ENCODE measurements around the gene SPOCK1. TPM values are rescaled to one million over a fixed set of nuclear protein-coding genes. Genes with fewer than 3 reads are reported as not detected.

Gene SPOCK1
- total RNA-seq, 1 donor from 2014 or later: 28.6 TPM

- Histone ChIP-seq H3K27ac (replicated peaks) (no peak overlapping the region), H3K9me3 (replicated peaks) (no peaks in the 10 kb centered on the region), H3K4me1 (peaks cover 19% of the 10 kb centered on the region), H3K4me3 (no peak overlapping the region), H3K36me3 (no peaks in the 10 kb centered on the region), H3K27me3 (ENCODE audit: low read depth) (no peaks in the 10 kb centered on the region)
- TF ChIP-seq CTCF (IDR thresholded peaks at IDR 0.05; ENCODE audit: borderline replicate concordance): no peak
- intact Hi-C loops (cut with micrococcal nuclease): no loop called here
- DNase-seq: no peak
Measured at GRCh38 chr5:137279521-137280231, 219.4 kb downstream of the SPOCK1 start.

- intact Hi-C loops (cut with micrococcal nuclease): no loop called here
- TF ChIP-seq CTCF (IDR thresholded peaks at IDR 0.05; ENCODE audit: borderline replicate concordance): no peak
- DNase-seq: no peak
- H3K27me3 ChIP-seq (ENCODE audit: low read depth): no peaks in the 10 kb centered on the region
- H3K36me3 ChIP-seq: no peaks in the 10 kb centered on the region
- no peak overlapping the region for H3K27ac ChIP-seq (replicated peaks)
- H3K4me3 ChIP-seq: no peak overlapping the region
- peaks cover 19% of the 10 kb centered on the region for H3K4me1 ChIP-seq
- H3K9me3 ChIP-seq (replicated peaks): no peaks in the 10 kb centered on the region
Measured at GRCh38 chr5:137278476-137278875, 220.7 kb downstream of the SPOCK1 start.

- intact Hi-C loops (cut with micrococcal nuclease): no loop called here
- H3K4me1 ChIP-seq: peaks cover 1% of the 10 kb centered on the region
- no peaks in the 10 kb centered on the region for H3K27me3 ChIP-seq (ENCODE audit: low read depth)
- H3K4me3 ChIP-seq: no peak overlapping the region
- H3K27ac ChIP-seq (replicated peaks): no peak overlapping the region
- TF ChIP-seq CTCF (IDR thresholded peaks at IDR 0.05; ENCODE audit: borderline replicate concordance): no peak
- H3K9me3 ChIP-seq (replicated peaks): no peaks in the 10 kb centered on the region
- H3K36me3 ChIP-seq: no peaks in the 10 kb centered on the region
- no peak for DNase-seq
Measured at GRCh38 chr5:137275083-137275482, 224.0 kb downstream of the SPOCK1 start.

GRCh38 chr5:137273511-137273910, 225.6 kb downstream of the SPOCK1 start:
- no peak for TF ChIP-seq CTCF (IDR thresholded peaks at IDR 0.05; ENCODE audit: borderline replicate concordance)
- Histone ChIP-seq H3K27me3 (ENCODE audit: low read depth) (no peaks in the 10 kb centered on the region), H3K9me3 (replicated peaks) (no peaks in the 10 kb centered on the region), H3K4me1 (peaks cover 13% of the 10 kb centered on the region), H3K27ac (replicated peaks) (no peak overlapping the region), H3K36me3 (no peaks in the 10 kb centered on the region), H3K4me3 (no peak overlapping the region)
- intact Hi-C loops (cut with micrococcal nuclease): no loop called here
- no peak for DNase-seq

- Histone ChIP-seq H3K9me3 (replicated peaks) (no peaks in the 10 kb centered on the region), H3K4me1 (peaks cover 13% of the 10 kb centered on the region), H3K27me3 (ENCODE audit: low read depth) (no peaks in the 10 kb centered on the region), H3K4me3 (no peak overlapping the region), H3K36me3 (no peaks in the 10 kb centered on the region), H3K27ac (replicated peaks) (no peak overlapping the region)
- no peak for DNase-seq
- intact Hi-C loops (cut with micrococcal nuclease): no loop called here
- no peak for TF ChIP-seq CTCF (IDR thresholded peaks at IDR 0.05; ENCODE audit: borderline replicate concordance)
Measured at GRCh38 chr5:137272831-137273230, 226.3 kb downstream of the SPOCK1 start.

Measured in left ventricle myocardium inferior (tissue), 1 donor.